Uterus (tissue), 4 donors: ENCODE measurements around the gene PCBD1. TPM values are rescaled to one million over a fixed set of nuclear protein-coding genes. Genes with fewer than 3 reads are reported as not detected.
"Not testable (repeated sequence)": the region's sequence is repeated elsewhere in the genome, so short reads cannot be mapped to it uniquely, and the experiment has no call there.

Experiments used
- DNase-seq, 2 donors: peaks; one replicate each; pipeline ENCODE4 v3.0.0-alpha.2; 2019 to 2020
- H3K27ac ChIP-seq, 2 donors: fragments of 200-600 bp; sonication (generic); 1 replicate in 1 of 2; 2 replicates in 1 of 2; pipeline ENCODE4 v1.5.1; 2016 to 2018
- H3K27me3 ChIP-seq, 2 donors: fragments of 200-600 bp; sonication (generic); one replicate each; pipeline ENCODE4 v1.5.1; 2018 to 2019; ENCODE audit warnings: control low read depth in 1 of 2
- H3K36me3 ChIP-seq, 2 donors: fragments of 200-600 bp; sonication (generic); one replicate each; pipeline ENCODE4 v1.5.1; 2019; ENCODE audit warnings: control low read depth in 1 of 2
- H3K4me1 ChIP-seq, 2 donors: fragments of 200-600 bp; sonication (generic); one replicate each; pipeline ENCODE4 v1.5.1; 2018 to 2019; ENCODE audit warnings: control low read depth in 1 of 2
- H3K4me3 ChIP-seq, 2 donors: fragments of 200-600 bp; sonication (generic); 1 replicate in 1 of 2; 2 replicates in 1 of 2; pipeline ENCODE4 v1.5.1; 2018 to 2019; ENCODE audit warnings: mild to moderate bottlenecking in 1 of 2
- H3K9me3 ChIP-seq, 2 donors: fragments of 200-600 bp; sonication (generic); one replicate each; pipeline ENCODE4 v1.5.1; 2019; ENCODE audit warnings: control low read depth in 1 of 2
- CTCF ChIP-seq, 4 experiments: fragments of 200-600 bp in 2 of 4; fragments of 450-650 bp in 2 of 4; sonication (generic) in 2 of 4; IDR thresholded peaks; one replicate each; pipeline ENCODE4 v1.5.1; 2016 to 2019; ENCODE audit warnings: antibody characterized with exemption in 4 of 4, mild to moderate bottlenecking in 2 of 4, moderate library complexity in 1 of 4
- POLR2A ChIP-seq, 2 donors: fragments of 450-650 bp; IDR thresholded peaks; one replicate each; pipeline ENCODE4 v1.6.1; 2016; ENCODE audit warnings: antibody characterized with exemption in 2 of 2, mild to moderate bottlenecking in 1 of 2, moderate library complexity in 1 of 2
- intact Hi-C: fragments of 100-400 bp; cut with DNase I; formaldehyde crosslinking; loops from one replicate; pipeline ENCODE4 v1.15.1; 2023; ENCODE audit warnings: low total_unique reads
- total RNA-seq, 4 donors: library from RNA; depleted of rRNA in 3 of 4; stranded (reverse); fragments of >200 nt in 3 of 4; gene quantifications; one replicate each; pipeline versions ENCODE4 v1.1.0 to v1.2.4, GENCODE V29; 2014 to 2023
- donor health status: DM: yes; HTN: yes; CAD: no.

PCBD1 gene
- total RNA-seq, 4 donors from 2014 or later = 18.4 to 52.8 (median 27.9) TPM

- intact Hi-C loops = no loop called here
Observed at GRCh38 chr10:70923696-70924095, 35.3 kb upstream of the PCBD1 start.

GRCh38 chr10:70921285-70921684 is 32.9 kb upstream of the PCBD1 start:
- Histone ChIP-seq H3K27ac (no peak overlapping the region), H3K36me3 (no peaks in the 10 kb centered on the region), H3K27me3 (no peaks in the 10 kb centered on the region), H3K4me1 (no peaks in the 10 kb centered on the region), H3K4me3 (no peak overlapping the region), H3K9me3 (no peaks in the 10 kb centered on the region)
- DNase-seq = no peak
- intact Hi-C loops = no loop called here
- TF ChIP-seq POLR2A (IDR thresholded peaks at IDR 0.05) (no peak), CTCF (IDR thresholded peaks at IDR 0.05) (no peak)

More at GRCh38 chr10:70923696-70924095, 35.3 kb upstream of the PCBD1 start:
- Histone ChIP-seq H3K4me3 (no peak overlapping the region), H3K9me3 (no peaks in the 10 kb centered on the region), H3K27ac (no peak overlapping the region), H3K4me1 (peaks cover 0 to 4% of the 10 kb centered on the region in 2 donors), H3K27me3 (no peaks in the 10 kb centered on the region), H3K36me3 (no peaks in the 10 kb centered on the region)
- TF ChIP-seq CTCF (IDR thresholded peaks at IDR 0.05) = no peak
- no peak for TF ChIP-seq POLR2A (IDR thresholded peaks at IDR 0.05)
- DNase-seq = no peak

GRCh38 chr10:70920519-70920918 is 32.2 kb upstream of the PCBD1 start:
- TF ChIP-seq CTCF (IDR thresholded peaks at IDR 0.05) = no peak
- TF ChIP-seq POLR2A (IDR thresholded peaks at IDR 0.05) = no peak
- no peak for DNase-seq

GRCh38 chr10:70919906-70920305 is 31.5 kb upstream of the PCBD1 start:
- intact Hi-C loops, H3K36me3 ChIP-seq, H3K27me3 ChIP-seq, DNase-seq, H3K27ac ChIP-seq, H3K9me3 ChIP-seq, H3K4me1 ChIP-seq, H3K4me3 ChIP-seq: not testable (repeated sequence)

More at GRCh38 chr10:70920519-70920918, 32.2 kb upstream of the PCBD1 start:
- Histone ChIP-seq H3K4me1 (no peaks in the 10 kb centered on the region), H3K9me3 (no peaks in the 10 kb centered on the region), H3K36me3 (no peaks in the 10 kb centered on the region), H3K27ac (no peak overlapping the region), H3K4me3 (no peak overlapping the region), H3K27me3 (no peaks in the 10 kb centered on the region)
- intact Hi-C loops = no loop called here

GRCh38 chr10:70918851-70919530 is 30.6 kb upstream of the PCBD1 start:
- H3K36me3 ChIP-seq = no peaks in the 10 kb centered on the region
- intact Hi-C loops = no loop called here

More at GRCh38 chr10:70918851-70919530, 30.6 kb upstream of the PCBD1 start:
- Histone ChIP-seq H3K9me3 (no peaks in the 10 kb centered on the region), H3K27me3 (no peaks in the 10 kb centered on the region), H3K4me3 (no peak overlapping the region), H3K27ac (no peak overlapping the region), H3K4me1 (no peaks in the 10 kb centered on the region)
- DNase-seq = no peak
- TF ChIP-seq CTCF (IDR thresholded peaks at IDR 0.05) (no peak), POLR2A (IDR thresholded peaks at IDR 0.05) (no peak)
